SK-N-SH (cell line): ENCODE data around the gene CDH4. TPM values are rescaled to one million over a fixed set of nuclear protein-coding genes. Genes with fewer than 3 reads are reported as not detected.

Source experiments
- CTCF ChIA-PET: fragments of 300-600, 350-600 bp; formaldehyde crosslinking; extraction: SDS; loops from one replicate; lab custom pipeline; 2021; lab: Yijun Ruan, JAX
- POLR2A ChIA-PET: fragments of 350-600 bp; sonication (Branson Sonifier 250); formaldehyde crosslinking; extraction: SDS; loops from one replicate; lab custom pipeline; 2020; ENCODE audit warnings: antibody characterized with exemption, inconsistent platforms; lab: Yijun Ruan, JAX
- DNase-seq: peaks from one replicate; pipeline ENCODE4 v3.0.0; 2012
- H2AFZ ChIP-seq: fragments of 200-600 bp; sonication (generic); 2 replicates; pipeline ENCODE4 v1.8.1; 2016; ENCODE audit warnings: antibody characterized with exemption, mild to moderate bottlenecking, low read depth
- H3F3A ChIP-seq: fragments of 200-600 bp; sonication (generic); replicated peaks from 2 replicates; pipeline ENCODE3; 2016; ENCODE audit warnings: antibody characterized with exemption, mild to moderate bottlenecking; ENCODE audit not compliant: insufficient read depth
- H3K27ac ChIP-seq, 2 experiments: fragments of 200-500 bp in 1 of 2; fragments of 200-600 bp in 1 of 2; sonication (Bioruptor generic) in 1 of 2; sonication (generic), shearing (Covaris generic) in 1 of 2; 2 replicates each; pipeline versions ENCODE4 v1.5.1 to v1.6.1; 2014 to 2016; ENCODE audit warnings: low read depth in 2 of 2, inconsistent platforms in 1 of 2, low read length in 1 of 2, mild to moderate bottlenecking in 1 of 2, mixed read lengths in 1 of 2
- H3K27me3 ChIP-seq: fragments of 200-600 bp; sonication (generic), shearing (Covaris generic); 2 replicates; pipeline ENCODE4 v1.6.1; 2016; ENCODE audit warnings: mixed run types; ENCODE audit not compliant: insufficient read depth
- H3K36me3 ChIP-seq, 2 experiments: fragments of 200-500 bp in 1 of 2; fragments of 200-600 bp in 1 of 2; sonication (Bioruptor generic) in 1 of 2; sonication (generic) in 1 of 2; replicated peaks in 1 of 2; 2 replicates each; pipeline versions ENCODE3 to v1.5.1; 2014 to 2016; ENCODE audit warnings: low read length in 1 of 2, mild to moderate bottlenecking in 1 of 2; ENCODE audit not compliant: insufficient read depth in 2 of 2, control insufficient read depth in 1 of 2
- H3K4me1 ChIP-seq, 2 experiments: fragments of 200-500 bp in 1 of 2; fragments of 200-600 bp in 1 of 2; sonication (Bioruptor generic) in 1 of 2; sonication (generic), shearing (Covaris generic) in 1 of 2; 2 replicates each; pipeline versions ENCODE4 v1.5.1 to v1.6.1; 2014 to 2016; ENCODE audit warnings: low read depth in 1 of 2, low read length in 1 of 2, mixed run types in 1 of 2; ENCODE audit not compliant: insufficient read depth in 2 of 2, control insufficient read depth in 1 of 2
- H3K4me2 ChIP-seq: fragments of 200-600 bp; sonication (generic), shearing (Covaris generic); 2 replicates; pipeline ENCODE4 v1.6.1; 2017; ENCODE audit warnings: mixed run types
- H3K4me3 ChIP-seq, 2 experiments: fragments of 200-500 bp in 1 of 2; fragments of 200-600 bp in 1 of 2; sonication (Bioruptor generic) in 1 of 2; sonication (generic), shearing (Covaris generic) in 1 of 2; 2 replicates each; pipeline versions ENCODE4 v1.5.1 to v1.8.1; 2014 to 2016; ENCODE audit warnings: low read depth in 2 of 2, inconsistent platforms in 1 of 2, low read length in 1 of 2, mild to moderate bottlenecking in 1 of 2, mixed read lengths in 1 of 2, moderate library complexity in 1 of 2
- H3K79me2 ChIP-seq: fragments of 200-600 bp; sonication (generic); 2 replicates; pipeline ENCODE4 v1.8.1; 2017; ENCODE audit warnings: mild to moderate bottlenecking; ENCODE audit not compliant: insufficient read depth
- H3K9ac ChIP-seq: fragments of 200-600 bp; sonication (generic); 2 replicates; pipeline ENCODE4 v1.6.1; 2017; ENCODE audit warnings: mixed run types
- H3K9me2 ChIP-seq: fragments of 200-600 bp; sonication (generic); 2 replicates; pipeline ENCODE4 v1.6.1; 2017; ENCODE audit warnings: mixed run types
- H3K9me3 ChIP-seq: fragments of 200-600 bp; sonication (generic); 2 replicates; pipeline ENCODE4 v1.6.1; 2017; ENCODE audit warnings: mixed run types, mild to moderate bottlenecking, moderate library complexity
- H4K20me1 ChIP-seq: fragments of 200-600 bp; sonication (generic); 2 replicates; pipeline ENCODE4 v1.6.1; 2017; ENCODE audit warnings: mild to moderate bottlenecking, mixed run types; ENCODE audit not compliant: insufficient read depth
- CHD2 ChIP-seq: fragments of 150-350 bp; IDR thresholded peaks from 2 replicates; pipeline ENCODE4 v1.6.1; 2018; ENCODE audit warnings: low read length; ENCODE audit not compliant: partially characterized antibody
- CTCF ChIP-seq: fragments of 200-600 bp; sonication (generic); IDR thresholded peaks from 2 replicates; pipeline ENCODE4 v1.6.1; 2017; ENCODE audit warnings: antibody characterized with exemption, mild to moderate bottlenecking, moderate library complexity
- EP300 ChIP-seq, 2 experiments: IDR thresholded peaks; 2 replicates each; pipeline versions ENCODE4 v1.4.0 to v1.6.1; 2012; ENCODE audit warnings: borderline replicate concordance in 1 of 2, low read depth in 1 of 2, low read length in 1 of 2
- FOSL2 ChIP-seq: IDR thresholded peaks from 2 replicates; pipeline ENCODE4 v1.4.0; 2012; ENCODE audit warnings: low read depth, mild to moderate bottlenecking, moderate library complexity, borderline replicate concordance
- GABPA ChIP-seq: IDR thresholded peaks from 2 replicates; pipeline ENCODE4 v1.4.0; 2012; ENCODE audit warnings: low read depth, mild to moderate bottlenecking
- IRF3 ChIP-seq: fragments of 150-350 bp; IDR thresholded peaks from 2 replicates; pipeline ENCODE4 v1.6.1; 2016; ENCODE audit warnings: mild to moderate bottlenecking, low read depth, low read length
- MEF2A ChIP-seq: IDR thresholded peaks from 2 replicates; pipeline ENCODE4 v1.4.0; 2012; ENCODE audit warnings: low read depth, borderline replicate concordance
- NRF1 ChIP-seq: IDR thresholded peaks from 2 replicates; pipeline ENCODE4 v1.6.1; 2012; ENCODE audit warnings: low read depth, mild to moderate bottlenecking, low read length
- PBX3 ChIP-seq: IDR thresholded peaks from 2 replicates; pipeline ENCODE4; 2012
- RXRA ChIP-seq: IDR thresholded peaks from 2 replicates; pipeline ENCODE4 v1.4.0; 2012; ENCODE audit warnings: low read depth, mild to moderate bottlenecking, borderline replicate concordance
- SMC3 ChIP-seq: IDR thresholded peaks from 2 replicates; pipeline ENCODE4 v1.6.1; 2012; ENCODE audit warnings: low read depth, low read length, improper control_type of control experiment
- TAF1 ChIP-seq: IDR thresholded peaks from 2 replicates; pipeline ENCODE4 v1.6.1; 2012; ENCODE audit warnings: low read depth, mild to moderate bottlenecking, low read length, moderate library complexity, borderline replicate concordance
- TCF12 ChIP-seq: IDR thresholded peaks from 2 replicates; pipeline ENCODE4 v1.4.0; 2012
- TEAD4 ChIP-seq: IDR thresholded peaks from 2 replicates; pipeline ENCODE4 v1.4.0; 2012; ENCODE audit warnings: mild to moderate bottlenecking, borderline replicate concordance; ENCODE audit not compliant: insufficient read depth
- USF1 ChIP-seq: IDR thresholded peaks from 2 replicates; pipeline ENCODE4 v1.4.0; 2012; ENCODE audit warnings: low read depth, borderline replicate concordance
- ZBTB33 ChIP-seq: IDR thresholded peaks from 2 replicates; pipeline ENCODE4 v1.4.0; 2012; ENCODE audit warnings: low read depth, borderline replicate concordance
- WGBS: methylation state at CpG from one replicate; pipeline ENCODE4 v1.1.6; 2017; ENCODE audit warnings: low lambda C conversion rate; 5-methylcytosine and 5-hydroxymethylcytosine counted together
- polyA plus RNA-seq, 3 experiments: library from polyadenylated mRNA; depleted of rRNA; stranded (reverse); fragments of >200 nt; gene quantifications; 2 replicates each; pipeline ENCODE4 v1.2.3, GENCODE V29; 2012

Gene CDH4
- polyA plus RNA-seq, 1 of the 3 experiments (the other 2 are of a cell fraction), result not detected

- no peaks in the 10 kb centered on the region for H3F3A ChIP-seq
- H2AFZ ChIP-seq, result no peak overlapping the region
- no peaks in the 10 kb centered on the region for H3K9me2 ChIP-seq
- ChIA-PET POLR2A (no interaction called here), CTCF (interaction anchor here (0.8 kb wide), 1 partner anchor 37 kb away, joined by 3 read pairs; no protein-coding TSS in a partner anchor)
- H4K20me1 ChIP-seq, result no peaks in the 10 kb centered on the region
- 62% methylated on average over 14 of the region's 14 CpGs for WGBS
- no peak for TF ChIP-seq RXRA
- TF ChIP-seq TAF1, result no peak
- no peak for TF ChIP-seq ZBTB33
- DNase-seq, result no peak
- no peaks in the 10 kb centered on the region for H3K4me1 ChIP-seq
- no peak overlapping the region for H3K27ac ChIP-seq
- no peak overlapping the region for H3K4me2 ChIP-seq
- H3K9ac ChIP-seq, result no peak overlapping the region
- H3K79me2 ChIP-seq, result no peaks in the 10 kb centered on the region
- no peak overlapping the region for H3K4me3 ChIP-seq
- H3K9me3 ChIP-seq, result no peaks in the 10 kb centered on the region
- no peaks in the 10 kb centered on the region for H3K27me3 ChIP-seq
- no peaks in the 10 kb centered on the region for H3K36me3 ChIP-seq
Measured at GRCh38 chr20:61850457-61850856, 598.4 kb downstream of the CDH4 start.

- no peak overlapping the region for H3K4me3 ChIP-seq
- no peaks in the 10 kb centered on the region for H3F3A ChIP-seq
- H3K27me3 ChIP-seq, result no peaks in the 10 kb centered on the region
- TF ChIP-seq TEAD4, result no peak
- no peak for TF ChIP-seq USF1
- no peak for TF ChIP-seq CTCF
- TF ChIP-seq GABPA, result no peak
- no peak for TF ChIP-seq EP300 (IDR thresholded peaks at IDR 0.05; ENCODE audit: borderline replicate concordance in 1 of 2, low read depth in 1 of 2, low read length in 1 of 2)
- TF ChIP-seq NRF1, result no peak
- TF ChIP-seq IRF3, result no peak
- TF ChIP-seq FOSL2, result no peak
- TF ChIP-seq MEF2A, result no peak
- TF ChIP-seq TCF12, result no peak
- TF ChIP-seq CHD2, result no peak
- no peak for TF ChIP-seq SMC3
- no peak for TF ChIP-seq PBX3
- no peaks in the 10 kb centered on the region for H3K9me3 ChIP-seq
- WGBS, result 39% methylated on average over 27 of the region's 32 CpGs
- H3K27ac ChIP-seq, result no peak overlapping the region
- no peaks in the 10 kb centered on the region for H3K9me2 ChIP-seq
- no peaks in the 10 kb centered on the region for H3K36me3 ChIP-seq
- CTCF ChIA-PET, result interaction anchor here (0.8 to 1.5 kb wide), 3 partner anchors 9 to 38 kb away, joined by 3 to 4 read pairs (median 3); no protein-coding TSS in a partner anchor
- no peak overlapping the region for H2AFZ ChIP-seq
- no peaks in the 10 kb centered on the region for H4K20me1 ChIP-seq
- no peaks in the 10 kb centered on the region for H3K79me2 ChIP-seq
- DNase-seq, result no peak
- no peak overlapping the region for H3K4me2 ChIP-seq
- POLR2A ChIA-PET, result no interaction called here
- H3K4me1 ChIP-seq, result no peaks in the 10 kb centered on the region
- H3K9ac ChIP-seq, result no peak overlapping the region
Measured at GRCh38 chr20:61850926-61851900, 599.2 kb downstream of the CDH4 start.
